HG02623 (cell line): ENCODE data around the gene MYADML2.

ENCODE experiments used
- ATAC-seq: cut with Tn5 transposase; IDR thresholded peaks from one replicate; pipeline ENCODE4 v1.9.1; 2021; ENCODE audit warnings: moderate library complexity; ENCODE audit not compliant: unreplicated experiment

MYADML2 gene

GRCh38 chr17:81912441-81913309, 34.4 kb downstream of the MYADML2 start:
- ATAC-seq = no peak

- no peak for ATAC-seq
Observed at GRCh38 chr17:81911969-81912368, 35.1 kb downstream of the MYADML2 start.

GRCh38 chr17:81911277-81911961, 35.6 kb downstream of the MYADML2 start, which contains the start of gene PCYT2:
PCYT2 (minus strand) TSS chr17:81911399; CDS start chr17:81911355, 44 bp downstream.
- peak; percentile 71 for ATAC-seq

- peak; percentile 15 for ATAC-seq
Observed at GRCh38 chr17:81910840-81911276, 36.2 kb downstream of the MYADML2 start.

- ATAC-seq = no peak
Observed at GRCh38 chr17:81909966-81910839, 36.8 kb downstream of the MYADML2 start.

- ATAC-seq = no peak
Observed at GRCh38 chr17:81909231-81909630, 37.8 kb downstream of the MYADML2 start.

GRCh38 chr17:81908793-81909192, 38.2 kb downstream of the MYADML2 start:
- ATAC-seq = no peak

- ATAC-seq = no peak
Observed at GRCh38 chr17:81907219-81908145, 39.6 kb downstream of the MYADML2 start.

GRCh38 chr17:81906476-81907218, 40.4 kb downstream of the MYADML2 start:
- ATAC-seq = no peak

- ATAC-seq = no peak
Observed at GRCh38 chr17:81905993-81906392, 41.0 kb downstream of the MYADML2 start.

- no peak for ATAC-seq
Observed at GRCh38 chr17:81905424-81905875, 41.6 kb downstream of the MYADML2 start.

- no peak for ATAC-seq
Observed at GRCh38 chr17:81904600-81905423, 42.2 kb downstream of the MYADML2 start.

GRCh38 chr17:81903896-81904599, 43.0 kb downstream of the MYADML2 start:
- ATAC-seq = no peak

GRCh38 chr17:81903415-81903831, 43.6 kb downstream of the MYADML2 start:
- ATAC-seq = no peak

- ATAC-seq = no peak
Observed at GRCh38 chr17:81902653-81903414, 44.2 kb downstream of the MYADML2 start.

- no peak for ATAC-seq
Observed at GRCh38 chr17:81902023-81902652, 44.9 kb downstream of the MYADML2 start, which contains the start of gene NPB. NPB (plus strand) TSS chr17:81902238; CDS start chr17:81902278, 40 bp downstream.
